HG03457 (cell line): ENCODE data around the gene NOTCH1.

Experiments used
- ATAC-seq: cut with Tn5 transposase; IDR thresholded peaks from one replicate; pipeline ENCODE4 v1.9.1; 2021; ENCODE audit warnings: moderate number of reproducible peaks; ENCODE audit not compliant: unreplicated experiment

The NOTCH1 gene

DNA sequence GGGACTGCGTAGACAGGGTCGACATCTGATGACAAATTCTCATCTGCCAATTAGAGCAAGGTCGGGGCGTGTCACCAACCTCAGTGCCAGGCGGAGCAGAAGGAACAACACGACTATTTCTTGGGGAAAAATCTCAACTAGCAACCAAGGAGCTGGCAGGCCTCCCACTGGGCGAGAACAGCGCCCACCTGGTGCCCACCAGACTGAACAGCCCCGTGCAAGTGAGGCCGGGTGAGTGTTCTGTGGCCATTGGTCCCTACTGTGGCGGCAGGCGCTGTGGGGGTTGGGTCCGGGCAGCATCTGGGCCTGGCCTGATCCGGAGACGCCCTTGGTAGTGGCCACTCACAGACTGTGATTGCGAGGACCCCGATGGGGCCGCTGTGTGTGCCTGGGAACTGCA is 11.5 kb downstream of the NOTCH1 start:
- ATAC-seq = no peak

DNA sequence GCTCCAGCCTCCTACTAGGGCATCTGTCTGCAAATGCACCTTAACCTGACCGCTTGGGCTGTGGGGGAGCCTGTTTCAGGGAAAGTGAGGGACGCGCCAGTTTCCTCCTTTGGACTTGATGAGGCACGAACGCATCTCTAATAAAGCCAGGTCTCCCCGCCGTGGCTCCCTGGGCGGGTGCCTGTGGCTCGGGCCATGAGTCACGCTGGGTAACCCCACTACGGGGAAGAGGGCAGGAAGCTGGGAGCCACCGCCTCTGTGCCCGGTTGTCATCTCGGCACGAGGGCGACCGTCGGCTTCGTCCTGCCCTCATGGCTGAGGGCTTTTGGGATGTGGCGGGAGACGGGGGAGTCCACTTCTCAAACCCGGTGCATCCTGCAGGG is 12.1 kb downstream of the NOTCH1 start:
- ATAC-seq = no peak

DNA sequence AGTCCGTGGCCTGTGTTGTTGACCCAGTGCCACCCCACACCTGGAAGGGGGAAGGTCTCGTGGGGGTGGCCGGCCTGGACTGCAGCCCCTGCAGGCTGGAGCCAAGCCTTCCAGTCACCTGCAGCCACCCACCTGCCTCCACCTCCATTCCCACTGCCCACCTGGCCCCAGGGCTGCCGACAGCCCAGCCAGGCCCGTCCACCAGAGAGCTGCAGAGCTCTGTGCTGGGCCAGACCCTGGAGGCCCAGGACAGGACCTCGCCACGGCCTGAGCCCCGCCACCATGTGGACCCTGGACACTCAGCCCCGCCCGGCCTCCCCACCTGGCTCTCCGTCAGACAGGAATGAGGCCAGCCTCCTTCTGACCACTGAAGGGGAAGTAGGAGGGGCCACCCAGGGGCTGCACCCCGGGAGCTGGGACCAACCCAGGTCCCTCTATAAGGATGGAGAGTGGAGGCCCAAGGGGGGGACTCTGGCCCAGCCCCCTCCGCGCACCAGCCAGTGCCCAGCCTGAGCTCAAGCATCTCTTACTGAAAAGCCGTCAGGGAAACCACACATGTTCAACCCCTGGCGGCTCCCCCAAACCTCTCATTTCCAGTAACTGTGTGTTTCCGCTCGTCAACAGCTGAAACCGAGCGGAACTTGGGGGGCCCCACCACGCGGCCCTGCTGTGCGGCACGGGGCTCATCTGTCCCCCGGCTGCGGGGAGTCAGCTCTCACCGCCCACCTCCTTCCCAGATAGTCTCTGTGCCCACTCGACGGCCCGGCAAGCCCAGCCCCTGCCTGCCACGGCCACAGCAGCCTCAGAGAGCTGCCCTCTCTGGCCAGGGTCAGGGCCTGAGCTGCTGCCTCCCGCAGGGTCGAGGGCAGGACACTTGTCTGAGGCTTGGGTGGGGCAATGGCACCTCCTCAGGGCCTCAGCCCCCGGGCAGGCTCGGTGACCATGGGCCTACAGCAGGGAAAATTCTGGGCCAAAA is 12.8 kb downstream of the NOTCH1 start:
- no peak for ATAC-seq

DNA sequence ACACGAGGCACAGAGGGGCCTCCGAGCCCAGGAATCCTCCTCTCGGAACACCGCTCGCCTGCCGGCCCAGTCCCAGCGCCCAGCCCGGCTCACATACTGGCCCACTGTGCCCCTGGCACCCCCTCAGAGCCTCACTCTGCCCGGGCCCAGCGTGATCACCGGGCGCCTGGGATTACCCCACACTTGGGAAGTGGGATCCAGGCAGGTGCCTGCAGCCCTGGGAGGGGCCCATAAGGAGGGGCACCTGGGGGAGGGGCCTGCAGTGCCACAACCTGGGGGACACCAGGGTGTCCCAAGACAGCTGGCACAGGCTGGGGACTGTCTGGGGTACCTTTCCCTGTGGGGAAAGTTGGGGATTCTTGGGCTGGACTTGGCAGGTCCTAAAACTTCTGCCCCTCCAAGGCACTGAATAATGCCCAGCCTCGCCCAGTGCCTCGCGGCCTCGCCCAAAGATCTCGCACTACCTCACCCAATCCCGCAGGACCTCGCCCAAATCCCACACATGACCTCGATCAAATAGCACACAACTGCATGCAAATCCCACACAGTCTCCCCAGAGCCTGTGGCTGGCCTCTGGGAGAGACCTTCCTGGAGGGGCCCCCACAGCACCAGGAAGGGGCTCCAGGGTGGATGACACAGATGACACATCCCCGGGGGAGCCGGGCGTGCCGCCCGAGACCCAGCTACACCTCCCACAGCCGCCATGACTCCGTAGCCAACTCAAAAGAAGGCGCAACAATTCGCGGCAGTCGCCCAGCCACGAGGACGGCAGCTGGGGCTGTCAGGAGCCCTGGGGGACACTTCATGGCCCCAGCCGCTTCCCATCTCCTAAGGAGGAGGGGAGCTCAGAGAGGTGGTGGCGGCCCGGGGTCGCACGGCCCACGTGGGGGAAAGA is 13.7 kb downstream of the NOTCH1 start:
- ATAC-seq = no peak

DNA sequence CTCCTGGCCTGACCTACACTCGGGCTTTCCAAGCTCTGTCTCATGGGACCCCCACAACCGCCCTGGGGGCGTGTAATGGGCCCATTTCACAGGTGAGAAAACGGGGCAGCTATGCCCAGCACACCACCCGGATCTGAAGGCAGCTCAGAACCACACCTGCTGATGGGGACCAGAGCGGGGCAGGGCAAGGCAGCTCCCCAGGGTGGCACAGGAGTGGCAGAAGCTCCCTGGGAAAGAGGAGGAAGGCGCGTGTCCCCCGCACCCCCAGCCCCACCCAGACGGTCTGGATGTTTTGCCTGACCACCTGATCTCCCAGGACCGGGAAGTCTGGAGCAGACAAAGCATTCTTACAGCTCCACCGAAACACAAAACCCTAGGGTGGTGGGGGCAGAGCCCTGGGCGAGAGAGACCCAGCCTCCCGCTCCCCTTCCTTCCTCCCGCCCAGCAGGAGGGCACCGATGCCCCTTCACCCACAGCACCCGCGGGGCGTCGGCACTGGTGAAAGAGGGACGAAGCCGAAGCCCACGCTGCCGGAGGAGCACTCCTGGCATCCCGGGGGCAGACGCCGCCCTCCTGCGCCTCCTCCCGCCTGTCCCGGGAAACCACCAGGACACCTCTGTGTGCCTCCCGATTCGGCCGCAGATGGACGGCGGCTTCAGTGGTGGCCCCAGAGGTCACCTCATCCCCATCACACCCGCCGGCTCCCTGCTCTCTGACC is 14.5 kb downstream of the NOTCH1 start:
- no peak for ATAC-seq

DNA sequence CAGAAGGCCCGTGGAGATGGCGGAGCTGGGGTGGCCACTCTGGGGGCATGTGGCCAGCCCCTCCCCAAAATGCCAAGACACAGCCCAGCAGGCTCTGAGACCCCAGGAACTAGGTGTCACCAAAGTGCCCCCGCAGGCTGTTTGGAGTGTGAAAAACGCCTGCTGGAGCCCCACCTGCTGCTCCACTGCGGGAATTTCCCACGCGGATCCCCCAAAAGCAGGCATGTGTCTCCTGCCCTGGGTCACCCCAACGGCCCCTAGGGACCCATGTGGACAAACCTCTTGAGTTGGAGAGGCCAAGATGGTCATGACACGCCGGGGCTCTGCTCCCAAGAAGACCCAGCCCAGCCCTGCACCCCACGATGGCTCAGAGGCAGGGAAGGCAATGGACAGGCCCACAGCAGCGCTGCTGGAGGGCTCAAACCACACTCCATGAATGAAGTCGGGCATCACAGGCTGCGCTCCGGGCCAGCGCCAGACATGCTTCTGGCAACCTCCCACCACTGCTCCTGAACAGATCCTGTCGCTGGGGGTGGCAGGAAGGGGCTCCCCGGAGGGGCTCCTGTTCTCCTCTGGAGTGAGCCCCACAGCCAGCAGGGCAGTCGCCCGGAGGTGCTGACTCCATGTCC is 15.3 kb downstream of the NOTCH1 start:
- no peak for ATAC-seq

DNA sequence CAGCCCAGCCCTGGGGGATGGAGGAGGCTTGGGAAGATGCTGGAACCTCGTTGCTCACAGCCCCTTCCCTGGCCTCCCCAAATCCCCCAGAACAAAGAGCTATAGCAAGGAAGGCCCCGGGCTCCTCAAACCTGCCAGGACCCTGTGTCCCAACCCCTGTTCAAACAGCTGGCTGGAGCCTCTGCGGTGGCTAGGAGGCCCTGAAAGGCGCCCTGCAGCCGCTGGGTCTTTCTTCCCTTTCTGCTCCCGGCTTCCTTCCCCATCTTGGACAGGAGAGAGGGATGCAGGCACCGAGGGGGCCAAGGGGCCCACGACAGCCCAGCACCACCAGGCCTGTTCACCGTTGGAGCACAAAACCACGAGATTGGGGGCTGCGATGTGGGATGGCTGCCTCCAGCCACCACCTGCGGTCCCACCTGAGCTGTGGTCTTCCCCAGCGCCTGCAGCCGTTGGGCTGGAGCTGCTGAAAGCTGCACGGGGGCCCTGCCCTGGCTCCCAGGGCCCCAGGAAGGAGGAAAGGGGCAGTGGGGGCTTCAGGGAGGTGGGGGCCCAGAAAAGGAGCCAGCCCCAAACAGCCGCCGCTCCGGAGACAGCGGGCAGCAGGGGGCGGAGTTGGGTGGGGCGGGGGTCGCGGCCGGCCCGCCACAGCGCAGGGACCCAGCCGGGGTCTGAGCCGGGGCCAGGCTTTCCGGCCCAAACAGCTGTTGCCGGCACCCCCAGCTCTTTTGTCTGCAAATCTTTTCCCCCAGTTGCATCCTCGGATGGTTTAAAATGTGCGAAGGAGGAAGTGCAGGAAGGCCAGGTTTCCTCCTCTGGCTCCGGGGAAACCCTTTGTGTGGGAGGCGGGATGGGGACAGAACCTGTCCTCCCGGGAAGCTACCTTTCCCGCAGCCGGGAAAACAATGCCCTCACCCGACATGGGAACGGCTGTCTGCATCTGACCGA is 16.1 kb downstream of the NOTCH1 start:
- ATAC-seq = no peak

DNA sequence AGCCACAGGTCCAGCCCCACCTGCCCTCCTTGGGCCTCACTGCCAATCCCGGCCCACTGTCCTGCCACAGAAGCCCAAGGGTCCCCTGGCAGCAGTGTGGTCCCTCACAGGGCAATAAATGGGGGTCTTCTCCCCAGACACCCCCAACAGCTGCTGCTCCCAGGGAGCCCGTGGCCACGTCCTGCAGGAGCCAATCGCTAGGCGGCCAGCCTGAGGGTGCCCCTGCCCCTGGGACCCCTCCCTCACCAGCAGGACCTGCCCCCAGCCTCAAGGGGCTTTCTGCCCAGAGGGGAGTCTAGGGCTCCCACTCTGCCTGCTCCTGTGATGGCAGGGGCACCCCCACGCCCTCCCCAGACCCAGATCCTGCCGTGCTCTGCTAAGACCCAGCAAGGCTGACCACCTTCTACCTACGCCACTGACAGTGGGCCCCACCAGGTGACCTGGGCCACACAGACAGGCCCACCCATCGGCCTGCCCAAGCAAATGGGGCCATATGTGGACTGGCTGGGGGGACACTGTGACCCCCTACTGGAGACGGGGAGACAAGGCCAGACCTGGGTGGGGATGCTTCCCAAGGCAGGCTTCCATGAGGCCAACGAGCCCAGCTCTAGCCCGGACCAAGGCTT is 17.0 kb downstream of the NOTCH1 start:
- ATAC-seq = no peak

DNA sequence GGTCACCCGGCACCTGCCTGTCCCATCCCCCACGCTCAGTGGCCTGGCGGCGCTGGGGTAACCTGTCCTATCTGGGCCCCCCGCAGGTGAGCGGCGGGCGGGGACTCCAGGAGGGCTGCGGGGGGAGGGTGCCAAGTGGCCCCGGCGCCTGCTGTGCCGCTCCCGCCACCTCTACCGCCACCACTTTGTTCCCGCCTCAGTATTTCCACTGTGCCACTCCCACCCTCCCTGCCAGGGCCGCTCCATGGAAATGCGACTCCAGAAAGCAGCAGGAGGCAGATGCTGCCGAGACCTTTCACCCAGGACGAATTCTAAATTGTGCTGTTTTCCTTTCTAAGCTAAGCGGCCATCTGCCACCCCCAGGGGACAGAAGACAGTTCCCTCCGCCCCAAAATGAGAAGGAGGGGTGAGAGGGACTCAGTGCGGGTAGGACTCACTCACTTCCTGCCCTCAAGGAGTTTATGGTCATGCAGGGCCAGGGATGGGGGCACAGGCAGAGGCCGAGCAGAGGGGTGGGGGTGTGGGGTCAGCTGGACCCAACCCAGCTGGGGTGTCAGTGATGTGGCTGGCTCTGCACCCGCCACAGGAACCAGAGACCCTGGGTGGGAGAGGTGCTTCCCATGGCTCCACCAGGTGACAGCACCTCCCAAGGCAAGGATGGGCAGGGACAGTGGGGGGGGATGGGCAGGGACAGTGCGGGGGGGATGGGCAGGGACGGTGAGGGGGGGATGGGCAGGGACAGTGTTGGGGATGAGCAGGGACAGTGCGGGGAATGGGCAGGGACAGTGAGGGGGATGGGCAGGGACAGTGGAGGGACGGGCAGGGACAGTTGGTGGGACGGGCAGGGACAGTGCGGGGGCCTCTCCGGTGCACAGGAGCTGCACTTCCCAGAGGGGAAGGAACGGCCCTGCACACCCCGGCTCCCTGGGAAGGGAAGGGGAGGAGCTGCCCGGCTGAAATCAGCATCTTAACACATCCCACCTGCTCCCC is 17.8 kb downstream of the NOTCH1 start:
- no peak for ATAC-seq

DNA sequence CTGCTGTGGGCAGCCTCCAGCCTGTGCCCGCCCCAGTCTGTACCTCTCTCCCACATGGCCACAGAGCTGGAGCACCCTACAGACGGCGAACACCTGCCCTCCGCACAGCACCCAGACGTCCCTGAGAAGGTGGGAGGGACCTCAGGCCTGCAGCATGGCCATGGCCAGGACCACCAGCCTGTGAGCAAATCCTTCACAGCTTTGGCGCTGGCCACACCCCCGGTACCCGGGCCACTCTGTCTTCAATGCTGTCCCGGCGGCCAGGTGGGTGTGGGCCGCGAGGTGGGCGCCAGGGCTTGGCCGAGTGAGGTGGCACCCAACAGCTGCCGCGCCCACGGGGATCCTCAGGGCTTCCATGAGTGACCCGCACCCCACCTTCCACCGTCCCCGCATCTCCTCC is 18.7 kb downstream of the NOTCH1 start:
- no peak for ATAC-seq

DNA sequence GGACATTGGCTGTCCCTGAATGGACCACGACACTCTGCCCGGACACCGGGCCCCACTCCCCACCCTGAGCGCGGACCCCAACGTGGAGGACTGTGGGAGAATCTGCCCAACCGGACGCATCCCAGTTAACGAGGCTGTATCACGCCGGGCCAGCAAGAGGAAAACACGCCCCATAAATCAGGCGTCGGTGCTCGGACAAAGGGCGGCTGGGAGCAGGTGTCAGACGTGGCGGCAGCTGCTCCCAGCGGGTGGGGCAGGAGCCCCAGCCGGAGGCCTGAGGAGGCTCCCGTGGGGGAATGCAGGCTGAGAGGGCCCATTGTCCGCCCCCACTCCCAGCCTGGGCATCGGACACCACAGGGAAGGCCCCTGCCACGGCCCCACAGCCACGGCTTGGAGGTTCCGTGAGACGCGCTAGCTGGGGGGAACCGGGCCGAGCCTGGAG is 19.2 kb downstream of the NOTCH1 start:
- no peak for ATAC-seq

DNA sequence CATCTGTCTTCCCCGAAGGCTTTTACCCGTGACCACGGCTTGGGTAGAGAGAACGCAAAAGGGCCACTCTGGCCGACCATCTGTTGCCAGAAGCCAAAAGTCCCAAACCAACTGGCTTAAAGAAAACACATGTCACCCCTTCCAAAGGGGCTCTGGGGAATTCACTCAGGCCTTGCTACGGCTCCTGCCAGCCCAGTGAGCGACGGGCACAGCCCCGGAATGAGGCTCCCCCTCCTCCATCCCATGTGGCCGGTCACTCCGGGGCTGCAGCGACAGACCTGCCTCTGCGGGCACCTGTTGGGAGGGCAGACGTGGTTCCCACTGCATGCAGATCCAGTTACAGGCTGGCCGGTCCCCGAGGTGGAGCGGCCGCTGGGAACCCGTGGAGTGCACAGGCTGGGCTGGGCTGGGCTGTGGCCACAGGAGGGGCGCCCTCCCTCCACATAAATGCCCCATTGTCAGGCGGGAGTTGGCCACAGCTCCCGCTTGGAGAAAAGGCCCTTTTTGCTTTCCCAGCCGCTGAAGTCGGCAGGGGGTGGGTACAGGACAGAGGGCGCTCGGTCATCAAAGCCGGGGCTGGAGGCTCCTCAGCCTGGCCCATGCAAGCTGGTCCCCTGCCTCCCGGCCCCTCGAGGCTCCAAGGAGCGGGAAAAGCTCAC is 19.9 kb downstream of the NOTCH1 start:
- ATAC-seq = no peak

DNA sequence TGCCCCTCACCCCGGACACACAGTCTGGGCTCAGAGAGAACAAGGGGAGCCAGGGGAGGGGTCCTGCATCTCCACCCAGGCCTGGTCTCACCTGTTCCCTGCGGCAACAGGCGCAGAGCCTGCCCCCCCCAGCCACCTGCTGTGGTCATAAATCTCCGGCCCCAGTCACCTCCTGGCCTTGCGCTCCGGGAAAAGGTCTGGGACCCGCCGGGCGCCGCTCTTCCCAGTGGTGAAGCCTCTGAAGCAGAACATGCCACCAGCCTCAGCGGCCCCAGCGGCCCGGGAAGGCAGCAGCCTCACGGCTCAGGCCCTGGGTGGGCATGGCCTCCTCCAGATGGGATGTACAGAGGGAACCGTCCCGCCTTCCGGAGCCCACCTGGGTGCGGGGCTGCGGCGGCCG is 20.6 kb downstream of the NOTCH1 start:
- no peak for ATAC-seq

DNA sequence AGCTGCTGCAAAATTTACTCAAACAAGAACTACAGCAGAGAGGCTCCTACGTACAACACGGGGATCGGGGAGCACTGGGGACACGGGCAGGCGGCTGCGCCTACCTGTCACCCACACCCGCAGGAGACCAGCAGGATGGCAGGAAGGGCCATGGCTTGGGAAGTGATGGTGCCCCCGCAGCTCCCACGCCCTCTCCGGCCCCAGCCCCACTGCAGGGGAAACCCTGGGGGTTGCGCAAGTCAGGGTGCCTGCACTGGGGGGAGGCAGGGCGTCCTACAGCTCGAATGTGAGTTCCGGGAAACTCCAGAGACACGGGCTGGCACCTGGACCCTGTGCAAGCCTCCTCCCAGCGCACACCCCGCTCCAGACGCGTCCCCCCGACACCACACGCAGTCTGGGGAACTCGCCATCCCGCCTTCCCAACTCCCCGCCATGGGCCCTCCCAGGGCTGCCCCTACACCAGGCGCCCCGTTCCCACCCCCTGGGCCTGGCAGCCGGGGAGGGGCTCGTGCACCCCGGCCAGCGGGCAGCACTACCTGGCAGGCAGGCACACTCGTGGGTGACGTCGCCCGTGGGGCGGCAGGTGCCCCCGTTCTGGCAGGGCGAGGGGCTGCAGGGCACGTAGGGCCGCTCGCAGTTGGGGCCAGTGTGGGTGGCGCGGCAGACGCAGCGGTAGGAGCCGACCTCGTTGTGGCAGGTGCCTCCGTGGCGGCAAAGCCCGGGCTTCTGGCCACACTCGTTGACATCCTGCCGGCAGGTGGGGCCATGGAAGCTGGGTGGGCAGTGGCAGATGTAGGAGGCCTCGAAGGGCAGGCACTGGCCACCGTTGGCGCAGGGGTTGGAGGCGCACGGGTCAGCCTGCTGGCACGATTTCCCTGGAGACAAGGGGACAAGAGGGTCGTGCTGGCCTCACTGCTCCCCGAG is 23.3 kb downstream of the NOTCH1 start:
- ATAC-seq = no peak

DNA sequence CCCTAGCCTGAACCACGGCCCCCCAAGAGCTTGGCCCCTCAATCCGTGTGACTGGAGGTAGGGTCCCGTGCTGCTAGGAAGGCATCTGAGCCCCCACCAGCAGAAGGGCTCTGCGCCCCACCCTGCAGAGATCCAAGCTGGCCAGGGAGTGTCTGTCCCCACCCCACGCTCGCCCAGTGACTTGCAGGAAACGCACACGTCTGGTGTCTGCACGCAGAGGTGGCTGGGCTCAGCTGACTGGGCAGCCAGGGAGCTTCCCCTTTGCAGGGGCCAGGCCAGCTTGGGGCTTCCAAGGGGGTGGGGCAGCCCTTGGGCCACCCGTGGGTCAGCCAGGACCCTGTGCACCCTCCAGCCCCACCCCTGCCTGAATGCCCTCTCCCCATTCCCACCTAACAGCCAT is 24.3 kb downstream of the NOTCH1 start:
- ATAC-seq = no peak

DNA sequence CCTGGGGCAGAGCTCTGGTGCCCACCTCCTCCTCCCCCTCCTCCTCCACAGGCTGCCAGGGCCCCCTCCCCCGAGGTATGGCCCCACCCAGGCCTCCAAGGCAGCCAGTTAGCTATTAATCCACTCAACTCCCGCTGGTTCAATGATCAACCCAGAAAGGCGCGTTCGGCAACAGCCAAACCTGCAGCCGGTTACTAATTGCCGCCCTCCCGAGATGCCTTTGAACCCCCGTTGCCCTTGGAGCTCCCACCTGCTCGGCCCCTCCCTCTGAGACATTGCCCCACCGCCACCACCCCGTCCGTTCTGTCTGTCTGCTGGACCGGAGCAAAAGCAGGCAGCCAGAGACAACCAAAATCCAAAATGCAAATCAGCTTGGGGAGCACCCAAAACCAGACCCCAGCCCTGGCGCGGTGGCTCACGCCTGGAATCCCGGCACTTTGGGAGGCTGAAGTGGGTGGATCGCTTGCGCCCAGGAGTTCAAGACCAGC is 25.8 kb downstream of the NOTCH1 start:
- no peak for ATAC-seq
